HepG2 (cell line): Measurements from ENCODE around the gene LHPP. TPM values are rescaled to one million over a fixed set of nuclear protein-coding genes. Genes with fewer than 3 reads are reported as not detected.

Experiments used
- HDAC1 ChIP-seq: sonication (generic); formaldehyde crosslinking; IDR thresholded peaks from 2 replicates; pipeline ENCODE4 v1.5.1; 2020; ENCODE audit warnings: mild to moderate bottlenecking, missing genetic modification reagents
- NFE2L1 ChIP-seq: sonication (generic); formaldehyde crosslinking; IDR thresholded peaks from 2 replicates; pipeline ENCODE4 v1.4.0; 2020; ENCODE audit warnings: missing genetic modification reagents, mild to moderate bottlenecking, borderline replicate concordance
- NR2F6 ChIP-seq, 2 experiments: IDR thresholded peaks; 2 replicates each; pipeline ENCODE4 v1.6.1; 2016; ENCODE audit warnings: antibody characterized with exemption in 1 of 2, mild to moderate bottlenecking in 1 of 2
- ZNF225 ChIP-seq: sonication (generic); formaldehyde crosslinking; IDR thresholded peaks from 2 replicates; pipeline ENCODE4 v1.4.0; 2020; ENCODE audit warnings: mild to moderate bottlenecking, missing genetic modification reagents
- ZNF282 ChIP-seq: fragments of 450-650 bp; IDR thresholded peaks from 2 replicates; pipeline ENCODE4 v1.6.1; 2018; ENCODE audit not compliant: partially characterized antibody
- ZNF430 ChIP-seq: sonication (generic); formaldehyde crosslinking; IDR thresholded peaks from 2 replicates; pipeline ENCODE4 v1.9.0; 2021; ENCODE audit warnings: mild to moderate bottlenecking, missing genetic modification reagents
- polyA plus RNA-seq, 8 experiments: library from polyadenylated mRNA; depleted of rRNA in 3 of 8; stranded (reverse) in 7 of 8; unstranded in 1 of 8; fragments of >200 nt; fragmentation: Illumina TruSeq in 4 of 8; extraction: Trizol in 4 of 8; gene quantifications; 2 replicates each; pipeline versions ENCODE4 v1.2.1 to v1.2.3, GENCODE V29; 2011 to 2016; ENCODE audit warnings: low read depth in 4 of 8, missing spikeins in 1 of 8, mixed read lengths in 1 of 8; ENCODE audit not compliant: insufficient read depth in 1 of 8
- total RNA-seq, 5 experiments: library from RNA; depleted of rRNA; stranded (reverse); fragments of >200 nt; fragmentation: Illumina TruSeq; extraction: Trizol; gene quantifications; 2 replicates each; pipeline ENCODE4 v1.2.3, GENCODE V29; 2016; ENCODE audit warnings: low read depth in 1 of 5
- TF ChIP-seq, protein P1 (sequence below): sonication (generic); formaldehyde crosslinking; IDR thresholded peaks from 2 replicates; pipeline ENCODE4 v1.8.1; 2023; ENCODE audit warnings: mild to moderate bottlenecking, missing genetic modification reagents
- TF ChIP-seq, protein P2 (sequence below): sonication (generic); formaldehyde crosslinking; IDR thresholded peaks from 2 replicates; pipeline ENCODE4 v1.4.0; 2020; ENCODE audit warnings: missing genetic modification reagents
- TF ChIP-seq, protein P3 (sequence below): sonication (generic); formaldehyde crosslinking; IDR thresholded peaks from 2 replicates; pipeline ENCODE4 v1.8.1; 2023; ENCODE audit warnings: mild to moderate bottlenecking, missing genetic modification reagents
- TF ChIP-seq, protein P4 (sequence below): sonication (generic); formaldehyde crosslinking; IDR thresholded peaks from 2 replicates; pipeline ENCODE4 v1.4.0; 2020; ENCODE audit warnings: mild to moderate bottlenecking, missing genetic modification reagents
- TF ChIP-seq, protein P5 (sequence below): IDR thresholded peaks from 2 replicates; pipeline ENCODE4 v1.6.1; 2012; ENCODE audit warnings: inconsistent platforms

LHPP gene
- total and polyA plus RNA-seq, 2 of the 13 experiments (the other 11 are each of a cell fraction or from before 2014, with no cell fraction given): 5.2 to 13.1 TPM

DNA sequence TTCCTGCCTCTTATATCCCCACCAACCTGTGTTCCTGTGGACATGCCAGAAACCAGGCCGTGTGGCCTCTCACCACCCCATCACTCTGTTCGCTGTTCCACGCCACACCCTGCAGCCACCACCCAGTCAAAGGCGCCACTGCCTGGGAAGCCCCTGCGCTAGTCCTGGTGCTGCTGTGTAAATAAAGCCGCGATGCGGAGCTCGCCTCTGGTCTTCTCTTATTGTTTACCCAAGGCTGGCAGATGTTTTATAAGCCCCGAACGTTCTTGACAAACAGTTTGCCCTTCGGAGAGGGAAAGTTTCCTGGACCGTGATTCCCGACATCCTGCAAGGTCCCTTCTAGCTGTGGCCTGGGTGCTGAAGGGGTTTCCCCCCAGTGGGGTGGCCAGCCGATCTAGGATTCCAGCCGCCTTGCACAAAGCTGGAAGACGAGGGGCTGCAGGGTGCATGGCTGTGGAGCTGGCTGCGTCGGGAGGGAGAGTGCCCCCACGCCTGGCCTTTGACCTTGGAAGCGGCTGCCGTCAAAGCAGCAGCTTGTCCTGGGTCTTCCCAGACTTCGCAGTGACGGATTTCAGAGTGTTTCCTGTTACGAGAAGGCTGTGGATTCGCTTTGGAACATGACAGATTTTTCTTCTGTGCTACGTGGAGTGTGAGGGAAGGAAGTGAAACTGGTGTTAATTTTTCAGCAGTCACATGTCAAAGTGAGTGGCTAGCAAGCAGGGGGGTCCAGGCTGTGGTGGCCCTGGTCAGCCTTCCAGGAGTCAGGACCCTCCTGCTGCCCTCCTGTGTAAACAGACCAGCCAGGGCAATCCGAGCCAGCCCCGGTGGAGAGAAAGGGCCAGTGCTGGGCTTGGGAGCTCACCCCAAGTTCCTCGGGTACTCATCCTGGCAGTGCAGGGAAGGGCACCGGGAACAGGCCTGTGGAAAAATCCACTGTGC, 61.6 kb downstream of the LHPP start (continued):
- TF ChIP-seq, protein P1, sequence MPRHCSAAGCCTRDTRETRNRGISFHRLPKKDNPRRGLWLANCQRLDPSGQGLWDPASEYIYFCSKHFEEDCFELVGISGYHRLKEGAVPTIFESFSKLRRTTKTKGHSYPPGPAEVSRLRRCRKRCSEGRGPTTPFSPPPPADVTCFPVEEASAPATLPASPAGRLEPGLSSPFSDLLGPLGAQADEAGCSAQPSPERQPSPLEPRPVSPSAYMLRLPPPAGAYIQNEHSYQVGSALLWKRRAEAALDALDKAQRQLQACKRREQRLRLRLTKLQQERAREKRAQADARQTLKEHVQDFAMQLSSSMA (CRISPR knock-in tag): no peak
- TF ChIP-seq, protein P2, sequence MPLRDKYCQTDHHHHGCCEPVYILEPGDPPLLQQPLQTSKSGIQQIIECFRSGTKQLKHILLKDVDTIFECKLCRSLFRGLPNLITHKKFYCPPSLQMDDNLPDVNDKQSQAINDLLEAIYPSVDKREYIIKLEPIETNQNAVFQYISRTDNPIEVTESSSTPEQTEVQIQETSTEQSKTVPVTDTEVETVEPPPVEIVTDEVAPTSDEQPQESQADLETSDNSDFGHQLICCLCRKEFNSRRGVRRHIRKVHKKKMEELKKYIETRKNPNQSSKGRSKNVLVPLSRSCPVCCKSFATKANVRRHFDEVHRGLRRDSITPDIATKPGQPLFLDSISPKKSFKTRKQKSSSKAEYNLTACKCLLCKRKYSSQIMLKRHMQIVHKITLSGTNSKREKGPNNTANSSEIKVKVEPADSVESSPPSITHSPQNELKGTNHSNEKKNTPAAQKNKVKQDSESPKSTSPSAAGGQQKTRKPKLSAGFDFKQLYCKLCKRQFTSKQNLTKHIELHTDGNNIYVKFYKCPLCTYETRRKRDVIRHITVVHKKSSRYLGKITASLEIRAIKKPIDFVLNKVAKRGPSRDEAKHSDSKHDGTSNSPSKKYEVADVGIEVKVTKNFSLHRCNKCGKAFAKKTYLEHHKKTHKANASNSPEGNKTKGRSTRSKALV: no peak
- TF ChIP-seq, protein P3, sequence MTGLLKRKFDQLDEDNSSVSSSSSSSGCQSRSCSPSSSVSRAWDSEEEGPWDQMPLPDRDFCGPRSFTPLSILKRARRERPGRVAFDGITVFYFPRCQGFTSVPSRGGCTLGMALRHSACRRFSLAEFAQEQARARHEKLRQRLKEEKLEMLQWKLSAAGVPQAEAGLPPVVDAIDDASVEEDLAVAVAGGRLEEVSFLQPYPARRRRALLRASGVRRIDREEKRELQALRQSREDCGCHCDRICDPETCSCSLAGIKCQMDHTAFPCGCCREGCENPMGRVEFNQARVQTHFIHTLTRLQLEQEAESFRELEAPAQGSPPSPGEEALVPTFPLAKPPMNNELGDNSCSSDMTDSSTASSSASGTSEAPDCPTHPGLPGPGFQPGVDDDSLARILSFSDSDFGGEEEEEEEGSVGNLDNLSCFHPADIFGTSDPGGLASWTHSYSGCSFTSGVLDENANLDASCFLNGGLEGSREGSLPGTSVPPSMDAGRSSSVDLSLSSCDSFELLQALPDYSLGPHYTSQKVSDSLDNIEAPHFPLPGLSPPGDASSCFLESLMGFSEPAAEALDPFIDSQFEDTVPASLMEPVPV (CRISPR knock-in tag): no peak
- TF ChIP-seq HDAC1 (0 out of 2 replicates have a peak, but pooled peaks have one; percentile 18), ZNF225 (CRISPR knock-in tag) (peak; percentile 49; the same call in 1 of the 2 replicates), ZNF282 (no peak), NFE2L1 (CRISPR knock-in tag) (0 out of 2 replicates have a peak, but pooled peaks have one; percentile 23), NR2F6 (IDR thresholded peaks at IDR 0.05) (peak; percentile 74), NR2F6 (CRISPR knock-in tag; IDR thresholded peaks at IDR 0.05) (peak; percentile 52), ZNF430 (CRISPR knock-in tag) (no peak)
- TF ChIP-seq, protein P4, sequence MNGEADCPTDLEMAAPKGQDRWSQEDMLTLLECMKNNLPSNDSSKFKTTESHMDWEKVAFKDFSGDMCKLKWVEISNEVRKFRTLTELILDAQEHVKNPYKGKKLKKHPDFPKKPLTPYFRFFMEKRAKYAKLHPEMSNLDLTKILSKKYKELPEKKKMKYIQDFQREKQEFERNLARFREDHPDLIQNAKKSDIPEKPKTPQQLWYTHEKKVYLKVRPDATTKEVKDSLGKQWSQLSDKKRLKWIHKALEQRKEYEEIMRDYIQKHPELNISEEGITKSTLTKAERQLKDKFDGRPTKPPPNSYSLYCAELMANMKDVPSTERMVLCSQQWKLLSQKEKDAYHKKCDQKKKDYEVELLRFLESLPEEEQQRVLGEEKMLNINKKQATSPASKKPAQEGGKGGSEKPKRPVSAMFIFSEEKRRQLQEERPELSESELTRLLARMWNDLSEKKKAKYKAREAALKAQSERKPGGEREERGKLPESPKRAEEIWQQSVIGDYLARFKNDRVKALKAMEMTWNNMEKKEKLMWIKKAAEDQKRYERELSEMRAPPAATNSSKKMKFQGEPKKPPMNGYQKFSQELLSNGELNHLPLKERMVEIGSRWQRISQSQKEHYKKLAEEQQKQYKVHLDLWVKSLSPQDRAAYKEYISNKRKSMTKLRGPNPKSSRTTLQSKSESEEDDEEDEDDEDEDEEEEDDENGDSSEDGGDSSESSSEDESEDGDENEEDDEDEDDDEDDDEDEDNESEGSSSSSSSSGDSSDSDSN (CRISPR knock-in tag): peak; percentile 32; the same call in 1 of the 2 replicates
- TF ChIP-seq, protein P5, sequence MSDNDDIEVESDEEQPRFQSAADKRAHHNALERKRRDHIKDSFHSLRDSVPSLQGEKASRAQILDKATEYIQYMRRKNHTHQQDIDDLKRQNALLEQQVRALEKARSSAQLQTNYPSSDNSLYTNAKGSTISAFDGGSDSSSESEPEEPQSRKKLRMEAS: peak; percentile 35; the same call in 1 of the 2 replicates
- TF ChIP-seq, all 625 proteins: peak for 15
